RCC 7860 (cell line): ENCODE data around the gene ZNF775.

ENCODE experiments used
- DNase-seq: peaks from one replicate; pipeline ENCODE4 v3.0.0-alpha.2; 2015; ENCODE audit warnings: low spot score
- FAIRE-seq: peaks from 2 replicates; lab custom pipeline; 2012; peaks lifted over from hg19 to GRCh38; lab: Jason Lieb, UNC

ZNF775 gene

DNA sequence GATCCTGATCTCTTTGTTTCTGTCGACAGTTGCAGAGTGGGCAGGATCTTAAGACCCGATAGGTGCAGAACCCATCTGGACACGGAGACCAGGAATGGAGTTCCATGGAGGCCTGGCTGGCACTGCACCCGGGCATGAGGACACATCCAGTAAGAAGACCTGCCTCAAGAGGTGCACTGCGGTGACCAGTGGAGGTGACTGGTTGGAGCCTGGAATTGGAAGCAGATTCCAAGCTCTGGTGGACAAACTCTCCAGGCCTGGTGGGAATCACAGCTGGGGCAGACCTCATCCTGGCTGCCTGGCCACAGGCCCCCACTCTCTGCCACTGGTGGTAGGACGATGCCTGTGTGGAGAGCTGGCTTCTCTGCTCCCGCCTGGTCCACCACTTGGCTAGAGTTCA lies 31.0 kb downstream of the ZNF775 start:
- no peak for DNase-seq

DNA sequence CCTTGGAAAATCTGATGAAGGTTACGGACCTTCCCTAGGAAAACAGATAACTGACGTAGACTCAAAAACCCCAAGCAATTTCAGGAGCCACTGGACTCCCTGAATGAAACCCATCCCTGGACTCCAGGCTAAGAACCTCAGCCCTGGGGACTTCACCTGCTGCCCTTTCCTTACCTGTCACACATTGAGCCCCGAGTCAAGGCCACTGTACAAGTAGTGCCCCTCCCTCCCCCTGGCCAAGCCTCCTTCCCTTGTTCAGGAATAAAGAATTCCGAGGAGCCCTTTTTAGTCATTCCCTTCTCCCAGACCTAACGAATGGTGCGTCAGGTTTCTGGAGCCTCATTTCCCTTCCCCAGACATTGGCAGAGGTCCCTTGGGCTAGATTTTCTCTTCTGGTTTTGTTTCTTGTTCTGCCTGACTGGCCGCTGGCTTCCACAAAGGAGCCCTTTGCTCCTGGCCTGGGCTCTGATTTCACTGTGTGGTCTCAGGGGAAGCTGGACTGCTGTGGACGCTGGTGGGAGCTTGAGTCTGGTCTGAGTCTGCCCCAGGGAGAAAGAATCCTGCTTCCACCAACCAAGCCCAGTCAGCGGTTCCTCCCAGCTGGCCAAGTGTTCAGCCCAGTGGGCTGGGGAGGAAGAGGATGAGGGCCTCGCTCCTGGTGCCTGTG lies 31.7 kb downstream of the ZNF775 start:
- FAIRE-seq = peak; percentile 97
- DNase-seq = peak; percentile 89

More for the DNA sequence above, 31.0 kb downstream of the ZNF775 start:
- FAIRE-seq = no peak

DNA sequence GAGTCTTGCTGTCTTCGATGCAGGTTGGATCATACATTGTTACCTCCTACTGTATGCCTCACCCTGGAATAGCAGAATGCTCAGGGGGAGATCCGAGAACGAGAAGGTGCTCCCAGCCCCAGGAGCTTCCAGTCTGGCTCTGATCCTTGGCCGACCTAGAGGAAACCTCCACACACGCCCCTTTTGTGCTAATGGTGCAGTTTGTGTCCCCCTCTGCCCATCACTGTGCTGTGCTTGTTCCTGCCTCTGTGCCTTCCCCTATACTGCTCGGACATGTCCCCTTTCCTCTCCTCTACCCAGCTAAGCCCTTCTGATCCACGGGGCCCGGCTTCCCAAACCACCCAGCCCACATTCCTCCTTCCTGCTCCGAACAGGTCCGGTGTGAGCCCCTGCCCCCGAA lies 32.5 kb downstream of the ZNF775 start:
- FAIRE-seq (no peak), DNase-seq (no peak)

DNA sequence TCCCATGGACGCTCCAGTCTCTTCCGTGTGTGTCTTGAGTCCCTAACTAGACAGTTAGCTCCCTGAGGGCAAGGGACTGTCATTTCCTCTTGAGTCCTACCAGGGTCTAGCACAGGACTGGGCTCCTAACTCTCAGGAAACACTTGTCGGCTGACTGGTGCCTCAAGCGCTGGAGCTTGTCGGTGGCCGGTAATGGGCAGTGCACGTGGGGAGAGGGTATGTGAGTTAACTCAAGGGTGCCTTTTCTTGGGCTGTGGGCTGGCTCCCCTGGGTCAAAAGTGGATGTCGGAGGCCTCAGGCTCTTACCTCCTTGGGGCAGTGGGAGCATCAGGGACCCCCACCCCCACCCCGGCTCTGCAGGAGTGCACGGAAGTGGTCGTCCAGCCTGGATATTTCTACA lies 32.9 kb downstream of the ZNF775 start:
- FAIRE-seq = no peak
- no peak for DNase-seq

DNA sequence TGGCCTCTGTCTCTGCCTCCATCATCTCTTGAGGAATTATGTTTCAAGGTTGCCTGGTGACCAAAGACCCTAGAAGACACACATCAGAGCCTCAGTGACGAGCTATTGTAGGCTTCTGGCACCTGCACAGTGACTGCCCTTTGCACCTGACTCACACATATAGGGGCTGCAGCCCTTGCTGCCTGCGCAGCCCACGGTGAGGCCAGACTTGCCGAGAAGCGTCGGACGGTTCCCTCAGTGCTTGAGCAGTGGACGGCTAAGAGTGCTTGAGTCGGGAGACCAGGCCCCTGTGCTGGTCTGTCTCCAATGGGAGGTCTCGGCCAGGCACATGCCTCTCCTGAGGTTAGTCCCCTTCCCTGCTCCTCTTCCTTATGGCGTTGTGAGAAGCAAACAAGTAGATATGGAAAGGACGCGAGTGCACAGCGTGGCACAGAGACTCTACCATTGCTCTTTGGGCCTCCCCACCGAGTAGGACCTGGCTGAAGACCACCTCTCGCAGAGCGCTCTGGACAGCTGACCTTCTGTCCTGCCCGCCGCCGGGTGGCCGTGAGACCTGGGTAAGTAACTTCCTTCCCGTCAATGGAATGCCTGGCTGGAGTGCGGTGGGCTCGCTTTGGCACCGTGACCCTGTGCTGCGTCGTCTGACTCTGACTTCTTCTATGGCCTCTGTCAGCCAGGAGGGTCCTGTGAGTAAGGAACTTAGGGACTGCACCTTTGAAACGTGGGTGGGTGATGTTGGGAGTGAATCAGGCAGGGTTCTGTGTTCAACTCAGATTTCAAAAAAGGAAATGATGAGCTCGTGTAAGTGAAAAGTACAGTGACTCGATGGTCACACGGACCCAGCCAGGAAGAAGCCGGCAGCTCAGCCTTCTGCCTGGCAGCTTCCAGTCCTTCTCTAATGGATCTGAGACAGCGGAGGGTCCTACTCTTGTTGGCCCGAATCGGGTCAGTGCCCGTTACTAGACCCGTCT lies 33.7 kb downstream of the ZNF775 start:
- DNase-seq (no peak), FAIRE-seq (no peak)

DNA sequence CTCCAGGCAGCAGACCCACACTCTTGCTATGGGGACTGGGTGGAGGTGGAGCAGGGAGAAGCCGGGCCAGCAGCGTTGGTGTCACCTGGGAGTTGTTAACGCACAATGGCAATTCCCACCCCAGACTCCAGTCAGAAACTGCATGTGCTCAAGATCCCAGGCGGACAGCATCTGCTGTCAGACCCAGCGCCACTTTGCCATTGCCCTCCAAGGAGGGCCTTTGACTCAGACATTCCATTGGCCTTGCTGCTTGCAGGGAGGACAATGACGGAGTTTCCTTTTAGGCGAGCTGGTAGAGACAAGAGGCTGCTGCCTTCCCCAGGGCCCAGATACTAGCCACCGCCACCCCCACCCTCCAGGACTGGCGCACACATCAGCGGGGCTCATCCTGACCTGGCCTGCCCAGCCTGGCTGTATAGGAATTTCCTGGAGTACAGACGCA lies 34.5 kb downstream of the ZNF775 start:
- FAIRE-seq = no peak
- peak; percentile 18 for DNase-seq

DNA sequence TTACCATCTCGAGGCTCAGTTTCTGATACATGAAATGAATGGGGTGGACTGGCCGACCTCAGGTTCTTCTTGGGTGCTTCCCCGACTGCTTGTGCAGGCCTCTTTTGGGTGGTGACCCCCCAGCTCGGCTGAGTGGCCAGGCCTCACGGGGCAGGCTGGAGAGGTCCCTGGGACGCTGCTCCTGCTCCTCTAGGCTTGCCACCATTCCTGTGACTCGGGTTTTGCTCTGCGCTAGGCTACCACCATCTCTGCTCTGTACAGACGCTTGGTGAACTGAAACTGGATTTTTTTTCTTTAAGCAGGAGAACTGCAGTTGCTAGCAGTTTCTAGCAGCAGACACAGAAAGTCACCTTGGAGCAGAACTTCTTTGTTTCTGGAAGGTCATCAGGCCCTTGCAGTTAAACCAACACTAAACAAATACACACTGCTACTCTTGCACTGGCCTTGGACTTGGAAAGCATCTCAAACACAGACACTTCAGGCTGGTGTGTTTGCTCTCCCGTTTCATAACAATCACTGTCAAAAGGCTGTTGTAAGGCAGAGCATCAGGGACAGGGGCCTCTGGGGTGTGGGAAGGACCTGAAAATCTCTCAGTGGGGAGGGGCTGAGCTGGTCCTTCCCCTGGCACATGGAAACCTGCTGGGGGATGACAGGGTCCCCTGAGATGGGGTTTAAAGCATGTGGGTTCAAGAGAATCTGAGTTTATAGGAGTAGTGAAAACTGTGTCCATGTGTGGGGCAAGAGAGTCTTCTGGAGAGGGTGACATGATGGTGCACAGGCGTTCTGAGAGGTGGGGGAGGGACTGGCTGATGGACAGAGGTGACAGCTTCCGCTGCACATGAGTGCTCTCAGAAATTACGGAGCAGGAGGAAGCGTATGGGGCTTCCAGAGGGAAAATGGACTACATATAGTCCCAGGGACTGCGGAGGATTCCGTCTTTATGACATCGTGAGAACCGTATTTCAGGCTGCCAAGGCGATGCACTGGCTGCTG lies 36.3 kb downstream of the ZNF775 start:
- DNase-seq = no peak
- FAIRE-seq = no peak

DNA sequence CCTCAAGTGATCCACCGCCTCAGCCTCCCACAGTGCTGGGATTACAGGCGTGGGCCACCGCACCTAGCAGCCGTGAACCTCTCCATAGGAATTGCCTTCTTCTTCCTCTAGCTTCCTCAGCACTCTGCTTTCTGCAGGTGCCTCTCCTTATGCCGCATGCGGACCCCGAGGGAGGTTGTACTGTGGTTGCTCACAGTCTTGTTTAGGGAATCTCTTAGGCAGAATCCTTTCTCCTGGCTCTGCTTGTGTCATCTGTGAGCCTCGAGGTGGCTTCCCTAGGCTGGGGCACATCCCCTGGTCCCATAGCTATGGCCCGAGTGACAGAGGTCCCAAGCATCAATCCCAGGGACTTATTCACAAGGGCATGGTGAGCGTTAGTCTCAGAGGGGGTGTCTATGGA lies 38.1 kb downstream of the ZNF775 start:
- DNase-seq = no peak
- no peak for FAIRE-seq

DNA sequence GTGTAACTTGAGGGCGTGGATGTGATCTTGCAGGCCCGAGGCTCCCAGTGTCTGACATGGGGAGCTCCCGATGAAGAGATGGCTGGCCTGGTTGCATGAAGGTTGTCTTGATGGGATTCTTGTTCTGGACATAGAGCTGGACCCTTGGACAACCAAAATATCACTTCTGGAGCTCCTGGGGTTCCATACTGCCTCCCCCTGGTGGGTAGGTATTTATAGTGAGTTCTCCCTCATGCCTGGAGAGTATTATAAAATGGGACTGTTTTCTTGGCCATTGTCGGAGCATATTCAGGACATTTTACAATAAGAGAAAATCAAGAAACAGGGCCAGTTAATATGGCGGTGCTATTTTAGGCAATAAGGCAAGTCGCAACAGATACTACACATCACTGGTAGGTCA lies 38.7 kb downstream of the ZNF775 start:
- FAIRE-seq = no peak
- DNase-seq = no peak

DNA sequence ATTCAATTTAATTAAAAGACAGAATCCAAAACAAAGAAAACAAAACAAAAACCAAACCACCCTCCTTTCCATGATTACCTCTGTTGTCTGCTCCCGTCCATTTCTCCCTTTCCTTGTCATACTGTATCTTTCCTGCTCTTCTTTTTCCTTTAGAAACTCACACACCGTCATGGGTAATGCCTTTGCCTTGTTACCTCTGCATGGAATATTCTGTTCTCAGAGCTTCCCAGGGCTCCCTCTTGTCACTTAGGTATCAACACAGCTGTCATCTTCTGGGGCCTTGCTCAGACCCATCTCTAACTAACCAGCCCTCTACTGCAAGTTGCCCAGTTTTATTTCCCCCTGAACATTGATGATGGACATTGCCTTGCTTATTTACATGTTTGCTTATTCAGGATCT lies 41.1 kb downstream of the ZNF775 start:
- no peak for FAIRE-seq
- no peak for DNase-seq

DNA sequence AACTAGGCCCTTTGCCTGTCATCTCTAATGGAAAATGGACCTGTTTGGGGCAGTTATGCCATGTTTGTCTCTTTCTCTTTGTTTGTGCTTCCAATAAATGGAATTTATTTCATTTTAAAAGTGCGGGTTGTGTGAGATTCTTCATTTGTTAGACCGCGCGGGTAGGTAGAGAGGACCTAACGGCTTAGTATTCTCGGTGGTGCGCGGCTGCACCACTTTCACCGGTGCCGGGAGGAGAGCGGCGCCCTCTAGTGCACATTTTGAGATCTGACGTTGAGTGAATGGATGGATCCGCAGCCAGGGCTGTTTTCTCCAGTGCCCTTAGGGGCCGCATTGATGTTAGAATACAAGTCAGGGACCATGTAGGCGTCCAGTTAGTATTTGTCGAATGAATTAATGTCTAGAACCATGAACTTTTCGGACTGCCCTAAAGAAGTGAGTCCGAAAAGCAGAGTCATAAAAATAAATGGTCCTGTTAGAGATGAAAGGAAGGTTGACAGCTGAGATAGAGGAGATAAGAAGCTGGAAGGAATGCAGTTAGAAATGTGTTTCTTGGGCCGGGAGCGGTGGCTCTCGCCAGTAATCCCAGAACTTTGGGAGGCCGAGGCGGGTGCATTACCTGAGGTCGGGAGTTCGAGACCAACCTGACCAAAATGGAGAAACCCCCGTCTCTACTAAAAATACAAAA lies 42.0 kb downstream of the ZNF775 start:
- peak; percentile 74 for FAIRE-seq

DNA sequence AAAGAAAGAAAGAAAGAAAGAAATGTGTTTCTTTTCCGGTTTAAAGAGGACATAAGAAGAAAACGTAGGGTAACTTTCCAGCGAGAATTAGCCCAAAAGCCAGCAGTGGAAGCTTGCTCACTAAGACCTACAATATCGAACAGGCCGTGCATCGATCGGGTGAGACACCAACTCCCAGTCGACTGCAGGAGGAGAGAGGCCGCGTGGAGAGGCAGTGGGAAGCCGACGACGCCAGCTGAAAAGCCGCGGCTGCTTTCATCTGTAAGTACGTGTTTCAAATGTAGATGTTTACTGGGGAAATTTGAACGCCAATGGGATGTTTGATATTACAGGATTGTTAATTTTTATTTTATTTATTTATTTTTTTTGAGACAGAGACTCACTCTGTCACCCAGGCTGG lies 42.7 kb downstream of the ZNF775 start:
- FAIRE-seq = no peak
- DNase-seq = no peak

More for the DNA sequence above, 42.0 kb downstream of the ZNF775 start:
- peak; percentile 77 for DNase-seq

DNA sequence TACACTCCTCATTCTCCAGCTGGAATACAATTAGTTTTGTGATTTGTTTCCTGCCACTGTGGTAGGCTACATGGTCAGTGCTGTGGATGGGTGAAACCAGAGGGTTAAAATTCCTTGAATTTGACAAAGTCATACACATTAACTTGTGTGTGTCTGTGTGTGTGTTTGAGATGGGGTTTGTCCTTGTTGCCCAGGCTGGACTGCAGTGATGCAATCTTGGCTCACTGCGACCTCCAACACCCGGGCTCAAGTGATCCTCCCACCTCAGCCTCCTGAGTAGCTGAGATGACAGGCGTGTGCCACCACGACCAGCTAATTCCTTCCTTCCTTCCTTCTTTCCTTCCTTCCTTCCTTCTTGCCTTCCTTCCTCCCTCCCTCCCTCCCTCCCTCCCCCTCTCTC lies 46.5 kb downstream of the ZNF775 start:
- DNase-seq (no peak), FAIRE-seq (no peak)

DNA sequence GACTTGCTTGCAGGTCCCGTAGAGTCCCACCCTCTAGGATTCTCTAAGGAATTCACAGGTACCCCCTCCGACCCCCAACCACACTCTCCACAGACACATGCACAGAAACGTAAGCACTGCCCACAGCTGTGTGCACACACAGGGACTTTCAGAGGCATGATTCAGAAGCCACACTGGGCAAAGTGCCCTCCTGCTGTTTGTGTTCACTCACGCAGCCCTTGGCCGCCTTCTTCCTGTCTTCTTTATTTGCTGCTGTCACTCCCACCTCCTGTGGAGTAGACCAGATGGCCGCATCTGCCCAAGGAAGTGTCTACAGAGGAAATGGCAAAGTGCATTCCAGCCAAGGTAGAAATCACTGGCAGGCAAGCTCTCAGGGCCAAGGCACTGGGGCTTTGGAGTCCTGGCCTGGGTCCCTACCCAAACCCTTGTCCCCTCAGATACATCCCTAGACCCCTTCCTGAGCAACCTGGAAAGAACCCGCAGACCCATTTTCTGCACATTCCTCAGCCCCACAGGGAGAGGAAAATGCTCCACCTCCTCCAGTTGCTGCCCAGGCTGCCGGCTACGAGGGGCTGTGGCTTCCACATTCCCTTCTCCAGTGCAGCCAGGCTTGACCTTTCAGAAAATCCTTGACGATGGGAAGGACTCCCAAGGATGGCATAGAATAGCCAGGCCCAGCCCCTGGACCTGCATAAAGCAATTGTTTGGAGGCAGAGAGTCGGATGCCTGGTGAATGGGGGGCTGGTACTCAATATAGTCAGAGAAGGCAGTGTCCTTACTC lies 49.7 kb downstream of the ZNF775 start:
- FAIRE-seq = peak; percentile 98
- DNase-seq = peak; percentile 97

DNA sequence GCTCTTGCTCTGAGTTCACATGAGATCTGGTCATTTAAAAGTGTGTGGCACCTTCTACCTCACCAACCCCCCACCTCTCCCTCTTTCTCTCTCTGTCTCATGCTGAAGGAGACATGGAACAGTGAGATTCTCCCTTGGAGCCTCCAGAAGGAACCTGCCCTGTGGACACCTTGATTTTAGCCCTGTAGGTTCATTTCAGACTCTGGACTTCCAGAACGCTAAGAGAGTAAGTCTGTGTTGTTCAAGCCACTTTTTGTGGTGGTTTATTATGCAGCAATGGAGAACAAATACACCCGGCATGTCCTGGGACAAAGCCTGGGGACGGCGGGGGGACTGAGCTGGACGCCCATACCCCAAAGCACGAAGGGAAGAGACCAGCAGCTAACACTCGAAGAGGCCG lies 50.6 kb downstream of the ZNF775 start:
- DNase-seq = no peak
- FAIRE-seq = no peak

DNA sequence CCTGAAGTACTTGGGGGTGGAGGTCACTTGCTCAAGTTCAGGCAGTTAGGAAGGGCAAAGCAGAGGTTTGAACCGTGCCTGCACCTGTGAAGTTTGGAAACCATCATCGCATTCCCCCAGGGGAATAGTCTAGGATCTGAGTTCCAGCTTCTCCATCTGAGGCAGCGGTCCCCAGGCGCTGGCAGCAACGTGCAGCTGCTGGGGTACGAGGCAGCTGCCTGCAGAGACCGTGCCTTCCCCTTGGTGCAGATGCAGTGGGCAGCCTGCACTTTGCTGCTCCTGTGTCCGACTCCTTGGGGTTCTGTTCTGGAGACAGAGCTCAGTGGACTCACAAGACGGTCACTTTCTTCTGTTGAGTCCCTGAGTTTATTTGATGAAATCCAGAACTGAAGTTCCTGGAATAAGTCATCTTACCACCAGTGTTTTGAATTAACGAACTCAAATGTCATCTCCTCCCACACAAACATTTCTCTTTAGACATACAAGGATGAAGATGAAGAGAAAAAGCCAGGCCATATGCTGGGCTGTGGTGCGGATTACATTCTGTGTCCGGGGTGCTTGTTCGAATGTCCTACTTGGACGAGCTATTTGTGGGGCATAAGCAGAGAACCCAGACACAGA lies 51.4 kb downstream of the ZNF775 start:
- DNase-seq (no peak), FAIRE-seq (no peak)

DNA sequence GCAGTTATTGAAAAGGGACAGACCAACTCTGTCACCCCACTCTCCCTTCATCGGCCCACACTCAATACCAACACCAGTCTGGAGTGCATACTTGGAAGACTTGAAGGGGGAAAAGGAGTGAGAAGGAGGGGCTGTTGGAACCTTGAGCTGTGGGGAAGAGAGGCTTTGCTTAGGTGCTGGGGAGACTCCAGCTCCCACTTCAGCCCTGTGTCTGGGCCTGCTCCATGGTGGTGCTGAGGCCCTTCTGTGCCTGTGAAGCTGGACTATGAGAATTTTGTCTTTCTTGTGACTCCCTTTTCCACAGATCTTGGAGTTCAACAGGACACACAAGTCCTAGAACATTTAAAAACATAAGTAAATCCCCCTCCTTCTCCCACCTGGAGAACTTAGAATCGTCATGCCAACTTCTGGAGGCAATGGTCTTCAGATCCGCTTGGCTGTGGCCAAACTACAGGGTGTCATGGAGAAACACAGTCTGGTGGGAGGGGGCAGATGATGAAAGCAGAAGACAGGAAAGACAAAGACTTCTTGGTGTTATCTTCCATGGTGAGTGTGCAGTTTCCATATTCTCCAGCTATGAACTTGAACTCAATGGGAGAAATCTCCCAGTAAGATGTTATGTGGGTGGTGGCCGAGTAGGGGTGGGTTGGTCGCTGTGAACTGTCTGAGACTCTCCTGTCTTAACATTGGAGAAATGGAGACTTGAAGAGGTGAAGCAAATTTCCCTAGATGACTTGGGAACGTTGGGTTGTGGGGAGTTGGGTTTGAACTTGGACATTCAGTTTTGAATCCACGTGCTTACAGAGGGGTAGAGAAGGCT lies 52.9 kb downstream of the ZNF775 start:
- no peak for FAIRE-seq
- DNase-seq = no peak
